ENCODE measurements around the gene HDAC9.

HDAC9 gene

DNA sequence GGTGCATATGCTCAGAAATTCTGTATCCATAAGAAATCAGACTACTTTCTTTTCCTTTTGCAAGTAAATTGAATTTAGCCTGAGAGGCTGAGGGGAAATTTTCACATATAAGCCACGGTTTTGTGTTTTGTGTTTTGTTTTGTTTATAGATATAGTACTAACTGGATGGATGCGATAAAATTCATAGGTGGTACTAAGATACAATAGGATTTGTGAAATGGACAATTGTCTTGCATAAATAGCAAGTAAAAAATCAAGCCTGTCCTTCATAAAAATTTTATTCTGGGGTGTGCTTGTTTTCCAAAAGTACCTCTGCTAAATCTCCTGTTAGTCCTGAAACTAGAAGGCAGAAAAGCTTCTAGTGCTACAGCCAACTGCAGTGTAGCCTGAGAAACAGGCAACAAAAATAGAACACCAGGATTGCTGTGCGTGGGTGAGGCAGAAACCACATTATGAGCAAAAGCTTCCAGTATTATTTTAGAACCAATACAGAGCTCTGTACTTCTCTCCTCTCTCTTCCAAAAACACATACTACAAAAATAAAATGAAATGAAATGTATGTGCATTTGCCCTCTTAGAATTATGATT, 634 bp upstream of the HDAC9 start:
- no peak for DNase-seq

DNA sequence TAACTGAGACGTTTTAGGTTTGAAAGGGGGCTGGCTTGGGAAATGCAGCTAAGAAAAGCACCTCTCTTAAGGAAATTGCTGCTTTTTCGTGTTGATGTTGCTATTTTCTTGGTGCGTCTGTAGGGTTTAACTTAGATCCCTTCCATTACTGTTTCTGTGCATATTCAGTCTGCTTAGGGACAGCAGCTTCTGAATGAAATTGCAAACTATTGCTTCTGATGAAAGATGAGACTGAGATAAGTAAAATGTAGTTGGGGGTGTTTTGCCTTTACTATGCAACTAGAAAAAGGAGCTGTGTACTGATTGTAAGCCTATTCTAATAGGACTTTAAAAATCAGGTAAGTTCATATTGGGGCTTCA, 772 bp downstream of the HDAC9 start:
- no peak for DNase-seq

GRCh38 chr7:18497082-18497481, 1.5 kb downstream of the HDAC9 start:
- DNase-seq, result no peak

GRCh38 chr7:18497800-18498199, 2.3 kb downstream of the HDAC9 start:
- no peak for DNase-seq

GRCh38 chr7:18498341-18498740, 2.8 kb downstream of the HDAC9 start:
- no peak for DNase-seq

- no peak for DNase-seq
These were observed 4.0 kb downstream of the HDAC9 start for GRCh38 chr7:18499407-18500177.

DNA sequence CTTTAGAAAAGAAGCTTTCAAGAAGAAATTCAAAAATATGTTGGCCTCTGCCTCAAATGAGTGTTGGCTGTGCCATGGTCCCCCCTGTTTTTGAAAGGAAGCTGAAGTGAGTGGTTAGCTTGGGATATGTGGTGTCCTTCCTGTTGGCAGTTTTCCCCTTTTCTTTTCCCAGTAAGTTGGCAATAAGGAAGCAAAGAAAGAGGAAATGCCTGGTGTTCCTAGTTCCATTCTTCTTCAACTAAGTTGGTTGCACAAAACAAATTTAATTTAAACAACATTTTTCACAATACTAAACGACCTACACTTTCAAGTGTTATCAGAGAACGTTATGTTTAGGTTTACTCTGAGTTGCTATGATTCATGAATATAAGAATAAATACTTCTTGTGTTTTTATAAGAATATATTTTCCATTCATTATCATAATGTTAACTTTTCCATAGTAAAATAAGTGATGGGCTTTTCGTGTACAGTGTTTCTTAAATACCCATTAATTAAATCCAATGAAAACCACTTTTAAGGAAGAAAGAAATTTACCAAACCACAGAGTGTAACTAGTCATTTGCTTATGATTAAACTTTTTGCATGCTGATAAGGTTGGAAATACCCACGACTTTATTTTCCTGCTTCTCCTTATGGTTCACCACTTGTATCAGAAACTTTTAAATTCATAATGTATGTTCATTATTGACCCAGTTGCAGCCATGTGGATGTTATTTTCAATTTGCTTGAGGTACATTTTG, 7.7 kb downstream of the HDAC9 start:
- DNase-seq, result no peak

- DNase-seq, result no peak
These were observed 9.4 kb downstream of the HDAC9 start for GRCh38 chr7:18504965-18505364.

DNA sequence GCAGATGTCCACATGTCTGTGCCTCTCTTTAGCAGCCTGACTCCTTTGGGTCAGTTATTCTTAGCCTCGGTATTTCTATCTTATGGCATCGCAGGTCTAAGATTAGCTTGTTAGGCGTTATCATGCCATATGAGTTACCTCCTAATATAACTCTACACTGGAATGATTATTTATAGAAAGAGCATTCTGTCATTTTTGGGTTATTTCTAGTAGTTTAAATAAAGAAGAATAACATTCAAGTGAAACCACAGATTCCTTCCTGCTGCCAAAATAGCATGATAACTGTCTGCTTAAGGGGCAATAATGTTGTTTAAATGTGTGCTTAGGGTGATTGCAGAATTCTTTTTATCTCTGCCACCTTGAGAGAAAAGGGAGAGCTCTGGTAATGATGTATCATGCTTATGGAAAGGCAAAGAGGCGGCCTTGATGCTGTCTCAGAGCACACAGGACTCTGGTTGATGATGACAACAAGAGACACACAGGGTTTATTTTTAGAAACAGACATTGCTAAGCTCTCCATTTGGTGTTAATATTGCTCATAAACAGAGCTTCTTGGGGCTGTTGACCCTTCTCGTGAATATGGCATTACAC, 10.4 kb downstream of the HDAC9 start:
- no peak for DNase-seq

- no peak for DNase-seq
These were observed 13.2 kb downstream of the HDAC9 start for GRCh38 chr7:18508443-18509427.

- DNase-seq, result no peak
These were observed 13.9 kb downstream of the HDAC9 start for GRCh38 chr7:18509481-18509880.

GRCh38 chr7:18511351-18512140, 16.0 kb downstream of the HDAC9 start:
- DNase-seq, result no peak

GRCh38 chr7:18513343-18513742, 17.8 kb downstream of the HDAC9 start:
- no peak for DNase-seq

DNA sequence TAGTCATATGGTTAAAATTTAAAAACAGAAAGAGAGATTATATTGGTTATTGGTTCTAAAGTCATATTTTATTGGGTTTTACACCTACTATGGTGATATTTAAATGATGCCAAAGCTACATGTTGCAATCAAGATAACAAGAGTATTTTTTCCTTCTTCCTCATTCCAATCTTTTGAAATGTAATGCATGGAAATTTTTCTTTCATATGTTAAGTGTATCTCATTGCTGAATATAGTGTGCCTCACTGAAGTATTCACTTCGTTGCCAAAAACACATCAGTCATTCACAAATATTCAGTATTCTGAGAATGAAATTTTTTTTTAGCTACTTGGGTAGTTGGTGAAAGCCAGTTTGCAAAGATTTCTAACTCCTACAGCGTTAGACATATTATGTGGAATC, 19.5 kb downstream of the HDAC9 start:
- no peak for DNase-seq

- no peak for DNase-seq
These were observed 22.1 kb downstream of the HDAC9 start for GRCh38 chr7:18517646-18518045.

- DNase-seq, result no peak
These were observed 23.0 kb downstream of the HDAC9 start for GRCh38 chr7:18518555-18518954.

- DNase-seq, result no peak
These were observed 25.1 kb downstream of the HDAC9 start for GRCh38 chr7:18520450-18521235.

- no peak for DNase-seq
These were observed 25.7 kb downstream of the HDAC9 start for GRCh38 chr7:18521236-18521589.

GRCh38 chr7:18521945-18522566, 26.5 kb downstream of the HDAC9 start:
- no peak for DNase-seq

GRCh38 chr7:18524248-18524647, 28.7 kb downstream of the HDAC9 start:
- DNase-seq, result no peak
